GM12891 (cell line): Measurements from ENCODE around the gene ROPN1B.

ENCODE experiments used
- DNase-seq: peaks from one replicate; pipeline ENCODE4 v3.0.0; 2011; ENCODE audit warnings: low spot score; ENCODE audit not compliant: insufficient read length
- FAIRE-seq: peaks from 2 replicates; lab custom pipeline; 2011; peaks lifted over from hg19 to GRCh38; lab: Jason Lieb, UNC
- PAX5 ChIP-seq: IDR thresholded peaks from 2 replicates; pipeline ENCODE4 v1.6.1; 2011; ENCODE audit warnings: low read length, moderate library complexity, mild to moderate bottlenecking; ENCODE audit not compliant: insufficient read depth, severe bottlenecking
- POLR2A ChIP-seq: IDR thresholded peaks from 2 replicates; pipeline ENCODE4 v1.6.1; 2011; ENCODE audit warnings: low read depth, low read length, control low read depth
- POLR2AphosphoS5 ChIP-seq: IDR thresholded peaks from 2 replicates; pipeline ENCODE4 v1.6.1; 2011; ENCODE audit warnings: low read depth, low read length, control low read depth
- POU2F2 ChIP-seq: IDR thresholded peaks from 2 replicates; pipeline ENCODE4 v1.6.1; 2011; ENCODE audit warnings: low read depth, mild to moderate bottlenecking, control low read depth, low read length, moderate library complexity
- SPI1 ChIP-seq: IDR thresholded peaks from 2 replicates; pipeline ENCODE4 v1.6.1; 2011; ENCODE audit warnings: low read depth, low read length, control low read depth
- TAF1 ChIP-seq: IDR thresholded peaks from 2 replicates; pipeline ENCODE4 v1.6.1; 2011; ENCODE audit warnings: low read depth, low read length, control low read depth

Gene ROPN1B

GRCh38 chr3:126021702-126022101 is 52.7 kb downstream of the ROPN1B start:
- DNase-seq (no peak), FAIRE-seq (no peak)
- TF ChIP-seq PAX5: no peak
- TF ChIP-seq TAF1: no peak
- TF ChIP-seq POU2F2: no peak
- no peak for TF ChIP-seq POLR2AphosphoS5
- TF ChIP-seq POLR2A: no peak
- TF ChIP-seq SPI1: no peak

GRCh38 chr3:126022741-126023359 is 53.9 kb downstream of the ROPN1B start:
- no peak for TF ChIP-seq SPI1
- no peak for TF ChIP-seq POLR2AphosphoS5
- TF ChIP-seq POLR2A: no peak
- no peak for TF ChIP-seq POU2F2
- TF ChIP-seq TAF1: no peak
- TF ChIP-seq PAX5: no peak
- no peak for FAIRE-seq
- DNase-seq: no peak

- DNase-seq (no peak), FAIRE-seq (no peak)
- TF ChIP-seq POLR2AphosphoS5 (no peak), PAX5 (no peak), TAF1 (no peak), POU2F2 (no peak), POLR2A (no peak), SPI1 (no peak)
Observed at GRCh38 chr3:126023390-126023789, 54.4 kb downstream of the ROPN1B start.

GRCh38 chr3:126024049-126024854 is 55.3 kb downstream of the ROPN1B start:
- DNase-seq (no peak), FAIRE-seq (peak; percentile 13)
- no peak for TF ChIP-seq POLR2A
- TF ChIP-seq SPI1: no peak
- no peak for TF ChIP-seq POLR2AphosphoS5
- TF ChIP-seq POU2F2: no peak
- no peak for TF ChIP-seq PAX5
- no peak for TF ChIP-seq TAF1

- TF ChIP-seq PAX5: no peak
- no peak for TF ChIP-seq POLR2AphosphoS5
- no peak for TF ChIP-seq POLR2A
- TF ChIP-seq SPI1: no peak
- TF ChIP-seq POU2F2: no peak
- no peak for TF ChIP-seq TAF1
- FAIRE-seq: peak; percentile 5
- no peak for DNase-seq
Observed at GRCh38 chr3:126025116-126025729, 56.2 kb downstream of the ROPN1B start.

GRCh38 chr3:126025862-126026261 is 56.9 kb downstream of the ROPN1B start:
- no peak for FAIRE-seq
- no peak for DNase-seq
- TF ChIP-seq SPI1: no peak
- no peak for TF ChIP-seq POLR2AphosphoS5
- no peak for TF ChIP-seq POU2F2

- FAIRE-seq (no peak), DNase-seq (no peak)
- TF ChIP-seq POU2F2 (no peak), PAX5 (no peak), TAF1 (no peak), POLR2A (no peak), POLR2AphosphoS5 (no peak), SPI1 (no peak)
Observed at GRCh38 chr3:126026277-126026751, 57.3 kb downstream of the ROPN1B start.

GRCh38 chr3:126026761-126027160 is 57.8 kb downstream of the ROPN1B start:
- FAIRE-seq: no peak
- no peak for DNase-seq
- TF ChIP-seq TAF1: no peak
- TF ChIP-seq SPI1: no peak
- no peak for TF ChIP-seq POLR2A
- no peak for TF ChIP-seq POLR2AphosphoS5
- TF ChIP-seq POU2F2: no peak
- TF ChIP-seq PAX5: no peak

GRCh38 chr3:126028096-126028495 is 59.1 kb downstream of the ROPN1B start:
- no peak for TF ChIP-seq TAF1
- TF ChIP-seq SPI1: no peak
- no peak for TF ChIP-seq PAX5
- TF ChIP-seq POLR2A: no peak
- no peak for TF ChIP-seq POLR2AphosphoS5
- TF ChIP-seq POU2F2: no peak
- no peak for DNase-seq
- no peak for FAIRE-seq

GRCh38 chr3:126029241-126029640 is 60.3 kb downstream of the ROPN1B start:
- no peak for FAIRE-seq
- no peak for DNase-seq
- TF ChIP-seq PAX5 (no peak), TAF1 (no peak)
